Measurements from ENCODE around the gene ARHGEF12.

The ARHGEF12 gene

GRCh38 chr11:120432056-120433018 is 96.1 kb downstream of the ARHGEF12 start:
- no peak overlapping the region for H3K9ac ChIP-seq (ENCODE audit: low read depth in 1 of 2, low read length in 2 of 2)
- peaks cover 0 to 15% of the 10 kb centered on the region in 2 donors for H3K4me1 ChIP-seq (ENCODE audit: control insufficient read depth in 1 of 2, insufficient read depth in 2 of 2, low read length in 2 of 2)
- no peak overlapping the region for H3K27ac ChIP-seq (ENCODE audit: low read depth, low read length)
- no peak overlapping the region for H3K4me3 ChIP-seq (ENCODE audit: low read depth in 1 of 2, low read length in 2 of 2)
- no peaks in the 10 kb centered on the region for H3K27me3 ChIP-seq (ENCODE audit: control insufficient read depth in 1 of 2, insufficient read depth in 2 of 2, low read length in 2 of 2)
- peaks cover 0 to 9% of the 10 kb centered on the region in 2 donors for H3K36me3 ChIP-seq (ENCODE audit: control insufficient read depth in 1 of 2, insufficient read depth in 2 of 2, low read length in 2 of 2)
- no peaks in the 10 kb centered on the region for H3K9me3 ChIP-seq (ENCODE audit: control insufficient read depth in 1 of 2, low read length in 2 of 2)

DNA sequence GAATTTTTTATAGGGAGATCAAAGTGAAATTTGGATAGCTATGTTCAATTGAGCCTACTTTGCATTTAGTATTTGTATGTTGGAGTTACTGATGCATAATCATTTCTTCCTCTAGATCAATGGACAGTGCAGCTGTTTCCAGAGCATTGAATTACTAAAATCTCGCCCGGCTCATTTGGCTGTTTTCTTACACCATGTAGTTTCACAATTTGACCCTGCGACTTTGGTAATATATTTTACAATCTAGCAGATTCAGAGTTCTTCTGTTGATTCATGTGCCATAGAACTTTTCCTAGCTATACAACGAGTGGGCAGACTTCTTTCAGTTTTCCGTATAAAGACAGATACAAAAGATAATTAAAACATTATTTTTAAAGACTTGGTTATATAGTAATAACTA is 105.4 kb downstream of the ARHGEF12 start:
- Histone ChIP-seq H3K36me3 (ENCODE audit: control insufficient read depth in 1 of 2, insufficient read depth in 2 of 2, low read length in 2 of 2) (peaks cover 24 to 60% of the 10 kb centered on the region in 2 donors), H3K9ac (ENCODE audit: low read depth in 1 of 2, low read length in 2 of 2) (no peak overlapping the region), H3K4me1 (ENCODE audit: control insufficient read depth in 1 of 2, insufficient read depth in 2 of 2, low read length in 2 of 2) (no peaks in the 10 kb centered on the region), H3K9me3 (ENCODE audit: control insufficient read depth in 1 of 2, low read length in 2 of 2) (no peaks in the 10 kb centered on the region), H3K27me3 (ENCODE audit: control insufficient read depth in 1 of 2, insufficient read depth in 2 of 2, low read length in 2 of 2) (no peaks in the 10 kb centered on the region), H3K4me3 (ENCODE audit: low read depth in 1 of 2, low read length in 2 of 2) (no peak overlapping the region), H3K27ac (ENCODE audit: low read depth, low read length) (no peak overlapping the region)

DNA sequence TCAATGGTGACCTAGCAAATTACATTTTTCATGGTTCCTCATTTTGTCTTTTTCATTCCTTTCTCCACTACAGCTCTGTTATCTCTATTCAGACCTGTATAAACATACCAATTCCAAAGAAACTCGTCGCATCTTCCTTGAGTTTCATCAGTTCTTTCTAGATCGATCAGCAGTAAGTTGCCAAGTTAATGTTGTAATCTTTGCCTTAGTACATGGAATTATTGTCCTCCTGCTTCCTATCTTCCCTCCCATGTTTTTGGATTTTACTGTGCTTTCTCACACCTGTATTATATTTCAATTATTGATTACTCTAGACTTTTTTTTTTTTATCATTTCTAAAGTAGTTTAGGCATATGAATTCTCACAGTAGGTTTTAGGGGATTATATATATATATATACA is 105.8 kb downstream of the ARHGEF12 start:
- H3K4me3 ChIP-seq (ENCODE audit: low read depth in 1 of 2, low read length in 2 of 2) = no peak overlapping the region
- H3K9me3 ChIP-seq (ENCODE audit: control insufficient read depth in 1 of 2, low read length in 2 of 2) = no peaks in the 10 kb centered on the region
- no peaks in the 10 kb centered on the region for H3K4me1 ChIP-seq (ENCODE audit: control insufficient read depth in 1 of 2, insufficient read depth in 2 of 2, low read length in 2 of 2)
- H3K9ac ChIP-seq (ENCODE audit: low read depth in 1 of 2, low read length in 2 of 2) = no peak overlapping the region
- H3K27ac ChIP-seq (ENCODE audit: low read depth, low read length) = no peak overlapping the region
- H3K27me3 ChIP-seq (ENCODE audit: control insufficient read depth in 1 of 2, insufficient read depth in 2 of 2, low read length in 2 of 2) = no peaks in the 10 kb centered on the region
- peaks cover 29 to 64% of the 10 kb centered on the region in 2 donors for H3K36me3 ChIP-seq (ENCODE audit: control insufficient read depth in 1 of 2, insufficient read depth in 2 of 2, low read length in 2 of 2)

GRCh38 chr11:120446802-120447201 is 110.6 kb downstream of the ARHGEF12 start:
- H3K36me3 ChIP-seq (ENCODE audit: control insufficient read depth in 1 of 2, insufficient read depth in 2 of 2, low read length in 2 of 2) = peaks cover 47 to 73% of the 10 kb centered on the region in 2 donors
- no peaks in the 10 kb centered on the region for H3K27me3 ChIP-seq (ENCODE audit: control insufficient read depth in 1 of 2, insufficient read depth in 2 of 2, low read length in 2 of 2)
- H3K4me3 ChIP-seq (ENCODE audit: low read depth in 1 of 2, low read length in 2 of 2) = no peak overlapping the region
- H3K9ac ChIP-seq (ENCODE audit: low read depth in 1 of 2, low read length in 2 of 2) = no peak overlapping the region
- H3K4me1 ChIP-seq (ENCODE audit: control insufficient read depth in 1 of 2, insufficient read depth in 2 of 2, low read length in 2 of 2) = no peaks in the 10 kb centered on the region
- no peaks in the 10 kb centered on the region for H3K9me3 ChIP-seq (ENCODE audit: control insufficient read depth in 1 of 2, low read length in 2 of 2)
- H3K27ac ChIP-seq (ENCODE audit: low read depth, low read length) = no peak overlapping the region

- Histone ChIP-seq H3K27ac (ENCODE audit: low read depth, low read length) (no peak overlapping the region), H3K36me3 (ENCODE audit: control insufficient read depth in 1 of 2, insufficient read depth in 2 of 2, low read length in 2 of 2) (peaks cover 44 to 72% of the 10 kb centered on the region in 2 donors)
Measured at GRCh38 chr11:120448240-120448639, 112.0 kb downstream of the ARHGEF12 start.

DNA sequence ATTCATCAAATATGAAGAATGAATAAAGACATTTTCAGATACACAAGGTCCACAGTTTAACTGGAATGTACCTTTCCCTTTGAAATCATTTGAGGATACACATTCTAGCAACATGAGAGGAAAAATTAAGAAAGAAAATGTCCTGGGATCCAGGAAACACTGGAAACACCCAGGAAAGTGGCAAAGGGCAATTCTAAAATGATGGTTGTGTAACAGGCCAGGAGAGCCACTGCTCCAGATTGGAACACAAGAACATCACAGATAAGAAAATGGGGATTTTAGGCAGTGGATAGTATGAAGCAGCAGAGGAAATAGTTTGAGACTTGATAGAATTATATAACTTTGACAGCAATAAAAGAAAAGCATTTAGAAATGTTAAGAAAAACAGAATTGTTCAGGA is 119.3 kb downstream of the ARHGEF12 start:
- H3K36me3 ChIP-seq (ENCODE audit: control insufficient read depth in 1 of 2, insufficient read depth in 2 of 2, low read length in 2 of 2) = peaks cover 29 to 75% of the 10 kb centered on the region in 2 donors

More at GRCh38 chr11:120448240-120448639, 112.0 kb downstream of the ARHGEF12 start:
- no peaks in the 10 kb centered on the region for H3K9me3 ChIP-seq (ENCODE audit: control insufficient read depth in 1 of 2, low read length in 2 of 2)
- no peak overlapping the region for H3K9ac ChIP-seq (ENCODE audit: low read depth in 1 of 2, low read length in 2 of 2)
- H3K4me1 ChIP-seq (ENCODE audit: control insufficient read depth in 1 of 2, insufficient read depth in 2 of 2, low read length in 2 of 2) = no peaks in the 10 kb centered on the region
- no peaks in the 10 kb centered on the region for H3K27me3 ChIP-seq (ENCODE audit: control insufficient read depth in 1 of 2, insufficient read depth in 2 of 2, low read length in 2 of 2)
- no peak overlapping the region for H3K4me3 ChIP-seq (ENCODE audit: low read depth in 1 of 2, low read length in 2 of 2)

DNA sequence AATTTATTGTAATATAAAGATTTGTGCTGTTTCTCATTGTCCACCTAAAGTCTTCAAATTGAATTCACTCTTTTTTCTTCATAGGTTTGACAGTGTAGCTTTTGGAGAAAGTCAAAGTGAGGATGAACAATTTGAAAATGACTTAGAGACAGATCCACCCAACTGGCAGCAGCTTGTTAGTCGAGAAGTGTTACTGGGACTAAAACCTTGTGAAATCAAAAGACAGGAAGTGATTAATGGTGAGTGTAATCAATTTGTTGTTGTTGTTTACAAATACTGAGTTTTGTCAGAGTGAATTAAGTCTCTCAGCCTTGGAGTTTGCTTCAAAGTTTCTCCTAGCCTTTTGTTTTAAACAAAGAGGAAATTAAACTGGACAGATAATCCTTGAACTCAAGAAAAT is 121.8 kb downstream of the ARHGEF12 start:
- H3K27ac ChIP-seq (ENCODE audit: low read depth, low read length) = no peak overlapping the region
- H3K4me3 ChIP-seq (ENCODE audit: low read depth in 1 of 2, low read length in 2 of 2) = no peak overlapping the region
- no peak overlapping the region for H3K9ac ChIP-seq (ENCODE audit: low read depth in 1 of 2, low read length in 2 of 2)
- H3K4me1 ChIP-seq (ENCODE audit: control insufficient read depth in 1 of 2, insufficient read depth in 2 of 2, low read length in 2 of 2) = no peaks in the 10 kb centered on the region
- H3K9me3 ChIP-seq (ENCODE audit: control insufficient read depth in 1 of 2, low read length in 2 of 2) = no peaks in the 10 kb centered on the region
- peaks cover 33 to 75% of the 10 kb centered on the region in 2 donors for H3K36me3 ChIP-seq (ENCODE audit: control insufficient read depth in 1 of 2, insufficient read depth in 2 of 2, low read length in 2 of 2)
- no peaks in the 10 kb centered on the region for H3K27me3 ChIP-seq (ENCODE audit: control insufficient read depth in 1 of 2, insufficient read depth in 2 of 2, low read length in 2 of 2)

More for the DNA sequence above, 119.3 kb downstream of the ARHGEF12 start:
- Histone ChIP-seq H3K4me3 (ENCODE audit: low read depth in 1 of 2, low read length in 2 of 2) (no peak overlapping the region), H3K27ac (ENCODE audit: low read depth, low read length) (no peak overlapping the region), H3K27me3 (ENCODE audit: control insufficient read depth in 1 of 2, insufficient read depth in 2 of 2, low read length in 2 of 2) (no peaks in the 10 kb centered on the region), H3K9me3 (ENCODE audit: control insufficient read depth in 1 of 2, low read length in 2 of 2) (no peaks in the 10 kb centered on the region), H3K4me1 (ENCODE audit: control insufficient read depth in 1 of 2, insufficient read depth in 2 of 2, low read length in 2 of 2) (no peaks in the 10 kb centered on the region), H3K9ac (ENCODE audit: low read depth in 1 of 2, low read length in 2 of 2) (no peak overlapping the region)

DNA sequence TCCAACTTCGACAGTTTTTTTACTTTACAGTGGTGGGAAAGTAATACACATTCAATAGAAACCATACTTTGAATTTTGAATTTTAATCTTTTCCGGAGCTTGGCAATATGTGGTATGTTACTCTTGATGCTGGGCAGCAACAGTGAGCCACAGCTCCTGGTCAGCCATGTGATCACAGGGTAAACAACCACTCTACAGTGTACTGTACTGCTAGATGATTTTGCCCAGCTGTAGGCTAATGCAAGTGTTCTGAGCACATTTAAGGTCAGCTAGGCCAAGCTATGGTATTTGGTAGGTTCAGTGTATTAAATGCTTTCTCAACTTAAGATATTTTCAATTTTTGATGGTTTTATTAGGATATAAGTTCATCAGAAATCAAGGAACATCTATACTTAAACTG is 126.6 kb downstream of the ARHGEF12 start:
- Histone ChIP-seq H3K9me3 (ENCODE audit: control insufficient read depth in 1 of 2, low read length in 2 of 2) (no peaks in the 10 kb centered on the region), H3K4me1 (ENCODE audit: control insufficient read depth in 1 of 2, insufficient read depth in 2 of 2, low read length in 2 of 2) (no peaks in the 10 kb centered on the region), H3K27me3 (ENCODE audit: control insufficient read depth in 1 of 2, insufficient read depth in 2 of 2, low read length in 2 of 2) (no peaks in the 10 kb centered on the region), H3K4me3 (ENCODE audit: low read depth in 1 of 2, low read length in 2 of 2) (no peak overlapping the region), H3K9ac (ENCODE audit: low read depth in 1 of 2, low read length in 2 of 2) (no peak overlapping the region), H3K27ac (ENCODE audit: low read depth, low read length) (no peak overlapping the region), H3K36me3 (ENCODE audit: control insufficient read depth in 1 of 2, insufficient read depth in 2 of 2, low read length in 2 of 2) (peaks cover 26 to 68% of the 10 kb centered on the region in 2 donors)

DNA sequence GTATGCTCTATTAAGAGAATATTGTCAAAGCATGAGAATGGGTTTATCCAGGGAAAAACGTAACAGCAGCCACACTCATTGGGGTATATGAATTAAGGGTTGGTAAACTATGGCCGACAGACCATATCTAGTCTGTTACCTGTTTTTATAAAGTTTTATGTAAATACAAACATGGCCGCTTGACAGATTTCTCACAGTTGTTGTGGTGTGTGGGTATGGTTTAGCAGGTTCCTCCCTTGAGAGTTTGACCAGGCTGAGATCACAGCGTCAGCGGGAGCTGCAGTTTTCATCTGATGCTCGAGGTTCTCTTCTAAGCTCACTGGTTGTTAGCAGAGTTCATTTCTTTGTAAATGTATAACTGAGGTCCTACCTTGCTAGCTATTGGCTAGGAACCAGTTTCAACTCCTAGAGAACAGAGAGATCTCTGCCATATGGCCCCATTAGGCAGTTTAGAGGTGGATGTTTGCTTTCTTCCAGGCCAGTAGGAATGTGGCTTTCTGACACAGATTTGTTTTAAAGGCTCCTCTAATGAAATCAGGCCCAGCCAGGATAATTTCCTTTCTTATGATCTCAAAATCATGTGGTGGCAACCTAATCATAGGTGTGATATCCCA is 129.8 kb downstream of the ARHGEF12 start:
- Histone ChIP-seq H3K9ac (ENCODE audit: low read depth in 1 of 2, low read length in 2 of 2) (no peak overlapping the region), H3K36me3 (ENCODE audit: control insufficient read depth in 1 of 2, insufficient read depth in 2 of 2, low read length in 2 of 2) (peaks cover 30 to 63% of the 10 kb centered on the region in 2 donors), H3K4me1 (ENCODE audit: control insufficient read depth in 1 of 2, insufficient read depth in 2 of 2, low read length in 2 of 2) (no peaks in the 10 kb centered on the region), H3K9me3 (ENCODE audit: control insufficient read depth in 1 of 2, low read length in 2 of 2) (no peaks in the 10 kb centered on the region), H3K4me3 (ENCODE audit: low read depth in 1 of 2, low read length in 2 of 2) (no peak overlapping the region), H3K27me3 (ENCODE audit: control insufficient read depth in 1 of 2, insufficient read depth in 2 of 2, low read length in 2 of 2) (no peaks in the 10 kb centered on the region), H3K27ac (ENCODE audit: low read depth, low read length) (no peak overlapping the region)

GRCh38 chr11:120467627-120468026 is 131.4 kb downstream of the ARHGEF12 start:
- no peak overlapping the region for H3K4me3 ChIP-seq (ENCODE audit: low read depth in 1 of 2, low read length in 2 of 2)
- H3K4me1 ChIP-seq (ENCODE audit: control insufficient read depth in 1 of 2, insufficient read depth in 2 of 2, low read length in 2 of 2) = no peaks in the 10 kb centered on the region
- H3K36me3 ChIP-seq (ENCODE audit: control insufficient read depth in 1 of 2, insufficient read depth in 2 of 2, low read length in 2 of 2) = peaks cover 19 to 48% of the 10 kb centered on the region in 2 donors
- H3K9me3 ChIP-seq (ENCODE audit: control insufficient read depth in 1 of 2, low read length in 2 of 2) = no peaks in the 10 kb centered on the region
- H3K9ac ChIP-seq (ENCODE audit: low read depth in 1 of 2, low read length in 2 of 2) = no peak overlapping the region
- no peak overlapping the region for H3K27ac ChIP-seq (ENCODE audit: low read depth, low read length)
- H3K27me3 ChIP-seq (ENCODE audit: control insufficient read depth in 1 of 2, insufficient read depth in 2 of 2, low read length in 2 of 2) = no peaks in the 10 kb centered on the region
